Measurements from ENCODE around the gene TXNRD2. TPM values are rescaled to one million over a fixed set of nuclear protein-coding genes. Genes with fewer than 3 reads are reported as not detected.

The TXNRD2 gene
- total RNA-seq, 2 donors from 2014 or later: 22.3 to 29.5 TPM

GRCh38 chr22:19921544-19922081 is 20.0 kb downstream of the TXNRD2 start:
- Histone ChIP-seq H3K9me3 (no peaks in the 10 kb centered on the region), H3K27me3 (no peaks in the 10 kb centered on the region), H3K9ac (ENCODE audit: low read depth in 2 of 2, low read length in 2 of 2) (no peak overlapping the region), H3K4me1 (no peaks in the 10 kb centered on the region), H3K36me3 (no peaks in the 10 kb centered on the region), H3K4me3 (no peak overlapping the region), H3K27ac (no peak overlapping the region)
- no peak for TF ChIP-seq CTCF (IDR thresholded peaks at IDR 0.05)
- intact Hi-C loops (cut with DNase I): no loop called here
- no peak for DNase-seq

GRCh38 chr22:19919701-19920363 is 21.8 kb downstream of the TXNRD2 start:
- DNase-seq: no peak
- Histone ChIP-seq H3K27ac (no peak overlapping the region), H3K9me3 (no peaks in the 10 kb centered on the region), H3K4me1 (no peaks in the 10 kb centered on the region), H3K9ac (ENCODE audit: low read depth in 2 of 2, low read length in 2 of 2) (no peak overlapping the region), H3K27me3 (no peaks in the 10 kb centered on the region), H3K36me3 (no peaks in the 10 kb centered on the region), H3K4me3 (no peak overlapping the region)
- intact Hi-C loops (cut with DNase I): no loop called here
- no peak for TF ChIP-seq CTCF (IDR thresholded peaks at IDR 0.05)

- intact Hi-C loops (cut with DNase I): no loop called here
- Histone ChIP-seq H3K27ac (no peak overlapping the region), H3K27me3 (no peaks in the 10 kb centered on the region), H3K4me3 (no peak overlapping the region), H3K9ac (ENCODE audit: low read depth in 2 of 2, low read length in 2 of 2) (no peak overlapping the region), H3K4me1 (no peaks in the 10 kb centered on the region), H3K9me3 (no peaks in the 10 kb centered on the region), H3K36me3 (no peaks in the 10 kb centered on the region)
- no peak for DNase-seq
- no peak for TF ChIP-seq CTCF (IDR thresholded peaks at IDR 0.05)
These were observed 23.1 kb downstream of the TXNRD2 start for GRCh38 chr22:19918332-19919106.

GRCh38 chr22:19917389-19918138 is 24.1 kb downstream of the TXNRD2 start:
- no peak for TF ChIP-seq CTCF (IDR thresholded peaks at IDR 0.05)
- no peaks in the 10 kb centered on the region for H3K36me3 ChIP-seq
- intact Hi-C loops (cut with DNase I): no loop called here

GRCh38 chr22:19916941-19917340 is 24.7 kb downstream of the TXNRD2 start:
- no peaks in the 10 kb centered on the region for H3K4me1 ChIP-seq
- no peaks in the 10 kb centered on the region for H3K27me3 ChIP-seq
- H3K27ac ChIP-seq: no peak overlapping the region
- intact Hi-C loops (cut with DNase I): no loop called here
- H3K36me3 ChIP-seq: no peaks in the 10 kb centered on the region
- H3K9me3 ChIP-seq: no peaks in the 10 kb centered on the region
- TF ChIP-seq CTCF (IDR thresholded peaks at IDR 0.05): no peak
- DNase-seq: no peak
- H3K9ac ChIP-seq (ENCODE audit: low read depth in 2 of 2, low read length in 2 of 2): no peak overlapping the region
- no peak overlapping the region for H3K4me3 ChIP-seq

More at GRCh38 chr22:19917389-19918138, 24.1 kb downstream of the TXNRD2 start:
- H3K27me3 ChIP-seq: no peaks in the 10 kb centered on the region
- H3K27ac ChIP-seq: no peak overlapping the region
- DNase-seq: no peak
- H3K4me1 ChIP-seq: no peaks in the 10 kb centered on the region
- H3K9ac ChIP-seq (ENCODE audit: low read depth in 2 of 2, low read length in 2 of 2): no peak overlapping the region
- H3K4me3 ChIP-seq: no peak overlapping the region
- H3K9me3 ChIP-seq: no peaks in the 10 kb centered on the region
